Muscle layer of duodenum (tissue), 2 donors: Measurements from ENCODE around the gene OR8D2.
"Not testable (repeated sequence)": the region's sequence is repeated elsewhere in the genome, so short reads cannot be mapped to it uniquely, and the experiment has no call there.

Experiments used
- H3K27ac ChIP-seq: one replicate; pipeline ENCODE4 v1.7.0; 2013; ENCODE audit warnings: mild to moderate bottlenecking, low read length
- H3K27me3 ChIP-seq: one replicate; pipeline ENCODE4 v1.7.0; 2013; ENCODE audit warnings: low read depth, mild to moderate bottlenecking, control low read depth, low read length
- H3K36me3 ChIP-seq, 2 donors: one replicate each; pipeline ENCODE4 v1.7.0; 2013; ENCODE audit warnings: low read length in 2 of 2, control low read depth in 1 of 2, mild to moderate bottlenecking in 1 of 2; ENCODE audit not compliant: insufficient read depth in 2 of 2, control insufficient read depth in 1 of 2
- H3K4me1 ChIP-seq, 2 donors: one replicate each; pipeline ENCODE4 v1.7.0; 2013; ENCODE audit warnings: low read length in 2 of 2, mild to moderate bottlenecking in 2 of 2, control low read depth in 1 of 2, moderate library complexity in 1 of 2; ENCODE audit not compliant: insufficient read depth in 2 of 2, control insufficient read depth in 1 of 2
- H3K4me3 ChIP-seq, 2 donors: one replicate each; pipeline ENCODE4 v1.7.0; 2013; ENCODE audit warnings: low read length in 2 of 2, low read depth in 1 of 2, mild to moderate bottlenecking in 1 of 2
- H3K9me3 ChIP-seq, 2 donors: one replicate each; pipeline ENCODE4 v1.7.0; 2013; ENCODE audit warnings: low read length in 2 of 2, control low read depth in 1 of 2, mild to moderate bottlenecking in 1 of 2; ENCODE audit not compliant: control insufficient read depth in 1 of 2
- donor health status: healthy.

The OR8D2 gene

DNA sequence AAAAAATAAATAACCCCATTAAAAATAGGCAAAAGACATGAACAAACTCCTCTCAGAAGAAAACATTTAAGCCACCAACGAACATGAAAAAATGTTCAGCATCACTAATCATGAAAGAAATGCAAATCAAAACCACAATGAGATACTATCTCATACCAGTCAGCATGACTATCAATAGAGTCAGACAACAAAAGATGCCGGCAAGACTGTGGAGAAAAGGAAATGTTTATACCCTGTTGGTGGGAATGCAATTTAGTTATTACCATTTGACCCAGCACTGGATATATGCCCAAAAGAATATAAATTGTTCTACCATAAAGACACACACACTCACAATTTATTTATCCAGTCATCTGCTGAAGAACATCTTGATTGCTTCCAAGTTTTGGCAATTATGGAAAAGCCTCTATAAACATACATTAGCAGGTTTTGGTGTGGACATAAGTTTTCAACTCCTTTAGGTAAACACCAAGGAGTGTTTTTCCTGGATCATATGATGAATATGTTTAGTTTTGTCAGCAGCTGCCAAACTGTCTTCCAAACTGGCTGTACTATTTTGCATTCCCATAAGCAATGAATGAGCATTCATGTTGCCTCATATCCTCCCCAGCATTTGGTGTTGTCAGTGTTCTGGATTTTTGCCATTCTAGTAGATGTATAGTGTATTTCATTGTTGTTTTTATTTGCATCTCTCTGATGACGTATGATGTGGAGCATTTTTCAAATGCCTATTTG lies 34.2 kb downstream of the OR8D2 start:
- Histone ChIP-seq H3K36me3 (no peaks in the 10 kb centered on the region), H3K27me3 (no peaks in the 10 kb centered on the region), H3K27ac (no peak overlapping the region), H3K9me3 (peaks cover 0 to 26% of the 10 kb centered on the region in 2 donors), H3K4me1 (no peaks in the 10 kb centered on the region), H3K4me3 (no peak overlapping the region)

- H3K36me3 ChIP-seq: no peaks in the 10 kb centered on the region
- peaks cover 0 to 16% of the 10 kb centered on the region in 2 donors for H3K9me3 ChIP-seq
- H3K27me3 ChIP-seq: no peaks in the 10 kb centered on the region
- H3K4me3 ChIP-seq: no peak overlapping the region
- H3K27ac ChIP-seq: no peak overlapping the region
- no peaks in the 10 kb centered on the region for H3K4me1 ChIP-seq
Measured at GRCh38 chr11:124278261-124278660, 41.7 kb downstream of the OR8D2 start.

DNA sequence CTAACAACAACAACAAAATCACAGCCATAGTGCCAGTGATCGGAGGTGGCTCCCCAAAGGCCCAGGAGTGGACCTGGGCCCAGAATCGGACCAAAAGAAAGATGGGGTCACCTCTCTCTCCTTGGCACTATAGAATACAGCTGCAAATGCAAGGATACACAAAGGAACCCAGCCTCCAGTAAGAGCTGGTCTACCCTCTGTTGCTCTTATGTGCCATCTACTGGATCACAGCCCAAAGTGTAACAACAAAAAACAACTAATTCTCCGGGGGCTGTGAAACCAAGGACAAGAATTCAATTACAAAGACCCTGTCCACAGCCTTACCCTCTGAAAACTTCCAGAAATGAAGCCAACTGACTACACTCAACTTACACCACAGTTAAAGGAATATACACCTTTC lies 42.2 kb downstream of the OR8D2 start:
- Histone ChIP-seq H3K9me3 (peaks cover 0 to 16% of the 10 kb centered on the region in 2 donors), H3K4me1 (no peaks in the 10 kb centered on the region), H3K36me3 (no peaks in the 10 kb centered on the region), H3K27ac (no peak overlapping the region), H3K4me3 (no peak overlapping the region), H3K27me3 (no peaks in the 10 kb centered on the region)

- no peaks in the 10 kb centered on the region for H3K36me3 ChIP-seq
- H3K4me1 ChIP-seq: no peaks in the 10 kb centered on the region
- H3K27ac ChIP-seq: no peak overlapping the region
- no peak overlapping the region for H3K4me3 ChIP-seq
- H3K9me3 ChIP-seq: peaks cover 0 to 16% of the 10 kb centered on the region in 2 donors
- no peaks in the 10 kb centered on the region for H3K27me3 ChIP-seq
Measured at GRCh38 chr11:124277207-124277606, 42.8 kb downstream of the OR8D2 start.

DNA sequence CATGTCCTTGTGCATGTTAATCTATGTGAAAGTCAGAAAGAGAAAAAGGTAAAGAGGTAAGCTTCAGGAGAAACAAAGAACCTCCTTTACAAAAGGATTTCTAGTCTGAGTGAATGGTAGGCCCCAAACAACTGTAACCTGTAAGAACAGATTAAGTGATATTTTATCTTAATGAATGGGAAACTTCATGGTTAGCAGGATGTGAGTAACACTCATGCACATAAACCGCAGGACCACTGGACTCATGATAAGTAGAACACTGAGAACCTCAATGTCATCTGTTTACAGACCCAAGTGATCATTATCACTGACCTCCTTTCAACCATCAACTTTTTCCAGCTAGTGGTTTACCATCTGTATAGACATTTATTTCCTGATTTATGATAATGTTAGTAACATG lies 43.9 kb downstream of the OR8D2 start:
- no peaks in the 10 kb centered on the region for H3K36me3 ChIP-seq
- H3K27me3 ChIP-seq: no peaks in the 10 kb centered on the region
- H3K4me1 ChIP-seq: no peaks in the 10 kb centered on the region
- H3K27ac ChIP-seq: no peak overlapping the region
- H3K4me3 ChIP-seq: no peak overlapping the region
- H3K9me3 ChIP-seq: peaks cover 0 to 6% of the 10 kb centered on the region in 2 donors

- H3K4me3 ChIP-seq: no peak overlapping the region
- no peaks in the 10 kb centered on the region for H3K9me3 ChIP-seq
- H3K27ac ChIP-seq: no peak overlapping the region
- H3K36me3 ChIP-seq: no peaks in the 10 kb centered on the region
- no peaks in the 10 kb centered on the region for H3K4me1 ChIP-seq
- H3K27me3 ChIP-seq: no peaks in the 10 kb centered on the region
Measured at GRCh38 chr11:124274000-124274399, 46.0 kb downstream of the OR8D2 start.

DNA sequence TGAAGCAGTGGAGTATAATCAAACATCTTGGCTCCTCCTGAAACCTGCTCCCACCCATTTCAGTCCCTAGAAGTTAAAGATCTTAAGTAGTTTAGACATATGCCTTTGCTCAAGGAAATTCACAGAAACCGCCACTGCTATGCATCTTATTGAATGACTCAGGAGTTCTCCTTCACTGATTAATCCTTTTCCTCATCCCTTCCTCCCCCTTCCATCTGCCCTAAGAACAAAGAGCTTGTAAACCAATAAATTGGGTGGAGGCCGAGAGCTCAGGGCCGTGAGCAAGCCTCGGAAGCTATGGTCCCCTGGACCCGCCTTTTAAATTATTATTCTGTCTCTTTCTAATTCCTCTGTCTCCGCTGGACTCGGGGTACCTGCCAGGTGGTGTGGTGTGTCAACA lies 49.1 kb downstream of the OR8D2 start:
- not testable (repeated sequence) for H3K27me3 ChIP-seq, H3K4me1 ChIP-seq, H3K9me3 ChIP-seq, H3K27ac ChIP-seq, H3K4me3 ChIP-seq, H3K36me3 ChIP-seq
